Measurements from ENCODE around the gene THEMIS2.

DNA sequence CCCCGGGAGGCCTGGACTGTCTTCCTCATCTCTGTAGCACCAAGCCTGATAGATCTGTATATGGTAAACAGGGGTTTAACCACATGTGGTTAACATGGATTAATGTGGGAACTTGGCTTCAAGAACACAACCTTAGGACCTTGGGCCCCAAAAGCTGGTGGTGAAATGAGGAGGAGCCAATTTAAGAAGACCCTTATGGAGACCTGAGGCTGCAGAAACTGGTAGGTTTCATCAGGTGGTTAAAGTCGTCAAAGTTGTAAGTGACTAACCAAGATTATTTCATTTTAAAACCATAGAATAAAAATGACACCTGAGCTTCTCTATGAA, 14.0 kb downstream of the THEMIS2 start:
- TF ChIP-seq POLR2A (IDR thresholded peaks at IDR 0.05), result no peak
- TF ChIP-seq, protein P1, sequence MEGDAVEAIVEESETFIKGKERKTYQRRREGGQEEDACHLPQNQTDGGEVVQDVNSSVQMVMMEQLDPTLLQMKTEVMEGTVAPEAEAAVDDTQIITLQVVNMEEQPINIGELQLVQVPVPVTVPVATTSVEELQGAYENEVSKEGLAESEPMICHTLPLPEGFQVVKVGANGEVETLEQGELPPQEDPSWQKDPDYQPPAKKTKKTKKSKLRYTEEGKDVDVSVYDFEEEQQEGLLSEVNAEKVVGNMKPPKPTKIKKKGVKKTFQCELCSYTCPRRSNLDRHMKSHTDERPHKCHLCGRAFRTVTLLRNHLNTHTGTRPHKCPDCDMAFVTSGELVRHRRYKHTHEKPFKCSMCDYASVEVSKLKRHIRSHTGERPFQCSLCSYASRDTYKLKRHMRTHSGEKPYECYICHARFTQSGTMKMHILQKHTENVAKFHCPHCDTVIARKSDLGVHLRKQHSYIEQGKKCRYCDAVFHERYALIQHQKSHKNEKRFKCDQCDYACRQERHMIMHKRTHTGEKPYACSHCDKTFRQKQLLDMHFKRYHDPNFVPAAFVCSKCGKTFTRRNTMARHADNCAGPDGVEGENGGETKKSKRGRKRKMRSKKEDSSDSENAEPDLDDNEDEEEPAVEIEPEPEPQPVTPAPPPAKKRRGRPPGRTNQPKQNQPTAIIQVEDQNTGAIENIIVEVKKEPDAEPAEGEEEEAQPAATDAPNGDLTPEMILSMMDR (IDR thresholded peaks at IDR 0.05), result no peak
